HepG2 (cell line): ENCODE measurements around the gene UGT1A4. TPM values are rescaled to one million over a fixed set of nuclear protein-coding genes. Genes with fewer than 3 reads are reported as not detected.

Experiments
- CEBPZ ChIP-seq: IDR thresholded peaks from 2 replicates; pipeline ENCODE4 v1.6.1; 2012; ENCODE audit warnings: low read length, improper control_type of control experiment
- CREB1 ChIP-seq, 2 experiments: fragments of 450-650 bp in 1 of 2; IDR thresholded peaks; 2 replicates each; pipeline ENCODE4 v1.6.1; 2016 to 2017; ENCODE audit warnings: control low read depth in 1 of 2, mild to moderate bottlenecking in 1 of 2, missing compliant biosample characterization in 1 of 2, missing genetic modification characterization in 1 of 2
- IRF2 ChIP-seq: IDR thresholded peaks from 2 replicates; pipeline ENCODE4 v1.6.1; 2018; ENCODE audit warnings: missing genetic modification reagents, missing compliant biosample characterization
- RAD21 ChIP-seq: fragments of 450-650 bp; formaldehyde crosslinking; IDR thresholded peaks from 2 replicates; pipeline ENCODE4 v1.5.0; 2020; ENCODE audit warnings: mild to moderate bottlenecking
- THAP11 ChIP-seq: IDR thresholded peaks from 2 replicates; pipeline ENCODE4 v1.6.1; 2016; ENCODE audit warnings: missing biosample characterization, missing genetic modification reagents
- USF2 ChIP-seq, 2 experiments: sonication (generic) in 1 of 2; formaldehyde crosslinking in 1 of 2; IDR thresholded peaks; 2 replicates each; pipeline versions ENCODE4 v1.5.1 to v1.6.1; 2011 to 2020; ENCODE audit warnings: borderline replicate concordance in 1 of 2, low read depth in 1 of 2, low read length in 1 of 2, mild to moderate bottlenecking in 1 of 2, missing genetic modification reagents in 1 of 2, moderate library complexity in 1 of 2
- ZNF333 ChIP-seq: sonication (generic); formaldehyde crosslinking; IDR thresholded peaks from 2 replicates; pipeline ENCODE4 v1.4.0; 2020; ENCODE audit warnings: mild to moderate bottlenecking, missing genetic modification reagents, borderline replicate concordance
- ZNF720 ChIP-seq: sonication (generic); formaldehyde crosslinking; IDR thresholded peaks from 2 replicates; pipeline ENCODE4 v1.4.0; 2020; ENCODE audit warnings: missing genetic modification reagents
- ZNF746 ChIP-seq: sonication (generic); formaldehyde crosslinking; IDR thresholded peaks from 2 replicates; pipeline ENCODE4 v1.8.0; 2022; ENCODE audit warnings: mild to moderate bottlenecking, missing genetic modification reagents
- polyA plus RNA-seq, 8 experiments: library from polyadenylated mRNA; depleted of rRNA in 3 of 8; stranded (reverse) in 7 of 8; unstranded in 1 of 8; fragments of >200 nt; fragmentation: Illumina TruSeq in 4 of 8; extraction: Trizol in 4 of 8; gene quantifications; 2 replicates each; pipeline versions ENCODE4 v1.2.1 to v1.2.3, GENCODE V29; 2011 to 2016; ENCODE audit warnings: low read depth in 4 of 8, missing spikeins in 1 of 8, mixed read lengths in 1 of 8; ENCODE audit not compliant: insufficient read depth in 1 of 8
- total RNA-seq, 5 experiments: library from RNA; depleted of rRNA; stranded (reverse); fragments of >200 nt; fragmentation: Illumina TruSeq; extraction: Trizol; gene quantifications; 2 replicates each; pipeline ENCODE4 v1.2.3, GENCODE V29; 2016; ENCODE audit warnings: low read depth in 1 of 5

Gene UGT1A4
- total and polyA plus RNA-seq, 2 of the 13 experiments (the other 11 are each of a cell fraction or from before 2014, with no cell fraction given), result not detected

DNA sequence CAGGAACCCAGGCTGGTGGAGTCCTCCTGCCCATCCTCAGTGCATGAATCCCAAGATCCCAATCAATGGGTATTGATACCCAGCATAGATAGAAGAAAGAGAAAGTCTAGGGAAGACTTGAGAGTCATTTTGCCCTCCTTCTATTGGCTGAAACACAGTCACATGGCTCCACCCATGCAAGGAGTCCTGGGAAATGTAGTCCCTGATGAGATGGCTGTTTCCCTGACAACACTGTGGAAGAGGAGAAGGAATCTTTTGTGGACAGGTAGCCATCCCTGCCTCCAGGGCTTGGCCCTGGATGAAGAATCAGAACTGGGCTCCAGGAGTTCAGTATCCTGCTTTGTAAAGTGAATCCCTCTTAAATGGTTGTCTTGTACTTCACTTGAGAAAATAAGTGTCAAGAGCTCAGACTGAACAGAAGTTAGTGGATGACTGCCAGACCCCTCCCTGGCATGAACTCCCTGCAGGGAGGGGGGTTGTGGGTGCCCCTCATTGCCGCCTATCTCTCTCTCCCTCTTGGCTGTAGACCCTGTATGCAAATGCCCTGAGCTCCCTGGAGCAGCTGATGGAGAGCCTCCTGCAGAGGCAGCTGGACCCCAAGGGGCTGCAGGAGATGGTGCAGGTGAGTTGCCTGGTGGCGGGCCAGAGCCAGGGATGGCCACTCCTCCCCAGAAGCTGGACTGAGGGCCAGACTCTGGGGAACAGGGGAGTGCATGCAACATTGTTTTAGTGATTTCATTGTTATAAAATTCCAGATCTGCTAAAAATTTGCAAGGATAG lies 95.7 kb downstream of the UGT1A4 start (continued):
- peak; percentile 95 for TF ChIP-seq THAP11
- TF ChIP-seq CREB1 (IDR thresholded peaks at IDR 0.05), result no peak
- TF ChIP-seq CREB1 (CRISPR knock-in tag; IDR thresholded peaks at IDR 0.05), result no peak
- TF ChIP-seq IRF2 (CRISPR knock-in tag), result 0 out of 2 replicates have a peak, but pooled peaks have one; percentile 50
- TF ChIP-seq USF2 (IDR thresholded peaks at IDR 0.05; ENCODE audit: low read depth, low read length), result peak; percentile 46; the same call in 1 of the 2 replicates
- TF ChIP-seq USF2 (CRISPR knock-in tag; IDR thresholded peaks at IDR 0.05; ENCODE audit: borderline replicate concordance), result peak; percentile 52; the same call in 1 of the 2 replicates
- TF ChIP-seq ZNF720 (CRISPR knock-in tag), result no peak
- no peak for TF ChIP-seq CEBPZ
- no peak for TF ChIP-seq ZNF333
- no peak for TF ChIP-seq RAD21 (CRISPR knock-in tag)
- TF ChIP-seq ZNF746 (CRISPR knock-in tag), result no peak
- TF ChIP-seq, all 625 proteins: peak for 6
